Urothelium cell line (cell line): ENCODE data around the gene MMP15.

Experiments
- DNase-seq: peaks from one replicate; pipeline ENCODE4 v3.0.0; 2011; ENCODE audit warnings: low spot score, mixed read lengths
- FAIRE-seq: peaks from 2 replicates; lab custom pipeline; 2011; peaks lifted over from hg19 to GRCh38; lab: Jason Lieb, UNC

MMP15 gene

GRCh38 chr16:58032710-58033293 is 7.2 kb downstream of the MMP15 start:
- FAIRE-seq (no peak), DNase-seq (no peak)

- DNase-seq (no peak), FAIRE-seq (no peak)
Observed at GRCh38 chr16:58034128-58034685, 8.7 kb downstream of the MMP15 start.

GRCh38 chr16:58034774-58035173 is 9.2 kb downstream of the MMP15 start:
- FAIRE-seq (no peak), DNase-seq (no peak)

- DNase-seq (no peak), FAIRE-seq (no peak)
Observed at GRCh38 chr16:58035356-58036170, 10.0 kb downstream of the MMP15 start.

GRCh38 chr16:58036943-58037342 is 11.4 kb downstream of the MMP15 start:
- FAIRE-seq (no peak), DNase-seq (no peak)

- DNase-seq (no peak), FAIRE-seq (no peak)
Observed at GRCh38 chr16:58037365-58038057, 12.0 kb downstream of the MMP15 start.

- FAIRE-seq (no peak), DNase-seq (no peak)
Observed at GRCh38 chr16:58038219-58038641, 12.7 kb downstream of the MMP15 start.

- FAIRE-seq (no peak), DNase-seq (no peak)
Observed at GRCh38 chr16:58039829-58040495, 14.4 kb downstream of the MMP15 start.

GRCh38 chr16:58040496-58040846 is 14.9 kb downstream of the MMP15 start:
- FAIRE-seq (no peak), DNase-seq (no peak)

GRCh38 chr16:58040945-58041627 is 15.5 kb downstream of the MMP15 start:
- no peak for DNase-seq
- FAIRE-seq = no peak

- no peak for DNase-seq
- no peak for FAIRE-seq
Observed at GRCh38 chr16:58041628-58041955, 16.0 kb downstream of the MMP15 start.

- DNase-seq = no peak
- peak; percentile 53 for FAIRE-seq
Observed at GRCh38 chr16:58042001-58042885, 16.7 kb downstream of the MMP15 start.

- no peak for DNase-seq
- no peak for FAIRE-seq
Observed at GRCh38 chr16:58042886-58043515, 17.4 kb downstream of the MMP15 start.

- no peak for DNase-seq
- no peak for FAIRE-seq
Observed at GRCh38 chr16:58043571-58044155, 18.1 kb downstream of the MMP15 start.

- FAIRE-seq (no peak), DNase-seq (no peak)
Observed at GRCh38 chr16:58044266-58045019, 18.9 kb downstream of the MMP15 start.

- DNase-seq (no peak), FAIRE-seq (no peak)
Observed at GRCh38 chr16:58045096-58045495, 19.5 kb downstream of the MMP15 start.

- FAIRE-seq (no peak), DNase-seq (no peak)
Observed at GRCh38 chr16:58046054-58046881, 20.7 kb downstream of the MMP15 start.
